ENCODE data around the gene CRTC2.

CRTC2 gene

GRCh38 chr1:153945795-153946621, 12.4 kb downstream of the CRTC2 start:
- peak; percentile 88 for DNase-seq (ENCODE audit: low spot score)

- DNase-seq (ENCODE audit: low spot score) = no peak
These were observed 13.1 kb downstream of the CRTC2 start for GRCh38 chr1:153945131-153945794.

GRCh38 chr1:153944827-153945117, 13.6 kb downstream of the CRTC2 start:
- DNase-seq (ENCODE audit: low spot score) = no peak

- DNase-seq (ENCODE audit: low spot score) = no peak
These were observed 14.2 kb downstream of the CRTC2 start for GRCh38 chr1:153944005-153944826.

GRCh38 chr1:153942766-153943549, 15.5 kb downstream of the CRTC2 start:
- no peak for DNase-seq (ENCODE audit: low spot score)

GRCh38 chr1:153941826-153942725, 16.3 kb downstream of the CRTC2 start:
- no peak for DNase-seq (ENCODE audit: low spot score)

- no peak for DNase-seq (ENCODE audit: low spot score)
These were observed 17.7 kb downstream of the CRTC2 start for GRCh38 chr1:153940756-153941155.

GRCh38 chr1:153939476-153939875, 18.9 kb downstream of the CRTC2 start:
- DNase-seq (ENCODE audit: low spot score) = no peak

GRCh38 chr1:153938996-153939395, 19.4 kb downstream of the CRTC2 start:
- DNase-seq (ENCODE audit: low spot score) = no peak

GRCh38 chr1:153937331-153937730, 21.1 kb downstream of the CRTC2 start:
- DNase-seq (ENCODE audit: low spot score) = no peak

GRCh38 chr1:153936011-153936802, 22.2 kb downstream of the CRTC2 start:
- no peak for DNase-seq (ENCODE audit: low spot score)

- peak; percentile 24 for DNase-seq (ENCODE audit: low spot score)
These were observed 23.7 kb downstream of the CRTC2 start for GRCh38 chr1:153934746-153935145.

GRCh38 chr1:153933955-153934354, 24.5 kb downstream of the CRTC2 start:
- DNase-seq (ENCODE audit: low spot score) = peak; percentile 30

- DNase-seq (ENCODE audit: low spot score) = peak; percentile 34
These were observed 25.0 kb downstream of the CRTC2 start for GRCh38 chr1:153933430-153933829.

GRCh38 chr1:153932156-153933131, 26.0 kb downstream of the CRTC2 start:
- peak; percentile 21 for DNase-seq (ENCODE audit: low spot score)

GRCh38 chr1:153929981-153930948, 28.1 kb downstream of the CRTC2 start:
- peak; percentile 37 for DNase-seq (ENCODE audit: low spot score)

- no peak for DNase-seq (ENCODE audit: low spot score)
These were observed 29.0 kb downstream of the CRTC2 start for GRCh38 chr1:153929426-153929825.
